NCI-H69 (cell line): ENCODE results near the gene PHF20.
A peak's percentile ranks its signal among the peaks of the same experiment; 100 is the strongest.
"Not testable (repeated sequence)": the region's sequence is repeated elsewhere in the genome, so short reads cannot be mapped to it uniquely, and the experiment has no call there.

Experiments used
- DNase-seq: peaks from one replicate; lab custom pipeline; 2025; lab: John Stamatoyannopoulos, UW

Gene PHF20

DNA sequence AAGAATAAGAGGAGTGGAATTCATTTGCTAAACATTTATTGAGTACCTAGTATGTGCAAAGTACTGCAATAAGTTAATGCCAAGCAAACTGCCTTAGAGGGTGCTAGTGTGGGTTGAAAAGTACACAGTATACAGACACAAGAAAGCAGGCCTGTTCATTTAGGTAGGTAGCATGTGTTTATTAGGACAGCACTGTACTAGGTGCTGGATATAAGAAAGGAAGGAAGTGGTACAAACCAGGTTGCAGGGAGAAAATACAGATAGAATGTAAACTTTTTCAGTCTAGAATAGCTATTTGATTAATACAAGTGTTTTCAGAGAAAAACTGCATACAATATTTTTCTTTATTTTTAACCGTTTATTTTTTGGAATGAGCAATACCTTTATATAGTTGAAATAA lies 68.1 kb downstream of the PHF20 start:
- DNase-seq: no peak

DNA sequence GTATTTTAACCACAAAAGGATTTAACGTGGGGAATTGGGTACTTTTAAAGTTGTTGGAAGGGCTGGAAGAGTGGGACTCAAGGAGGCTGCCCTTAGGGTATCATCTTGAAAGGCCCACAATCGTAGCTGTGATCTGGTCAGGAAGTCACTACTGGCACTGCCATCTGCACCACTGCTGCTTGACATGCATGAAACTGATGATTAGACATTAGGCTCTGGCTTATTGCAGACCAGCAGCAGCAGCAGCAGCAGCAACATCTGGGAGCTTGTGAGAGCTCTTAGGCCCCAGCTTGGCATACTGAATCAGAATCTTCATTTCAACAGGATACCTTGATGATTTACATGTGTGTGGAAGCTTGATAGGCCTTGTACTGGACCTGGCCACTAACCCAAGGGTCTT lies 68.6 kb downstream of the PHF20 start:
- no peak for DNase-seq

DNA sequence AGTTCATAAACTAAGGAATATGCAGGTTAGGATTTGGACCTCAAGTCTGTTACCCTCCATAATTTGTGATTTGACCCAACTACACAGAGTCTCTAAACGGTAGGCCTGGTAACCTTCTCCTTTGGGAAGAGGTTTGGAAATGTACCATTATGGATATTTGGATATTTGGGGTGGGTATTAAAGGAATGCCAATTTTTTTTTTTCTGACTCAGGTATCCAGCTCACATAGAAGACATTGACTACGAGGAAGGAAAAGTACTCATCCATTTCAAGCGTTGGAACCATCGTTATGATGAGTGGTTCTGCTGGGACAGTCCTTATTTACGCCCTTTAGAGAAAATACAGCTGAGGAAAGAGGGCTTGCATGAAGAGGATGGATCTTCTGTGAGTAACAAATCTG lies 70.5 kb downstream of the PHF20 start:
- no peak for DNase-seq

DNA sequence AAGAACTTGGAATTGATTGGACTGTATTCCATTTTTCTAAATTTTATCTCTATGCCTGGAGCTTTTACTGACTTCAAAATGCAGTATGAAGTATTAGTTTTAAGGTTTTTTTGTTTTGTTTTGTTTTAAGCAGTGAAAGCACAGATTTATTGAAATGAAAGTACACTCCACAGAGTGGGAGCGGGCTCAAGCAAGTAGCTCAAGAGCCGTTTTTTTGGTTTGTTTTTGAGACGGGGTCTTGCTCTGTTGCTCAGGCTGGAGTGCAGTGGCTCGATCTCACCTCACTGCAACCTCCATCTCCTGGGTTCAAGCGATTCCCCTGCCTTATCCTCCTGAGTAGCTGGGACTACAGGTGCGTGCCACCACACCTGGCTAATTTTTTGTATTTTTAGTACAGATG lies 72.1 kb downstream of the PHF20 start:
- not testable (repeated sequence) for DNase-seq

DNA sequence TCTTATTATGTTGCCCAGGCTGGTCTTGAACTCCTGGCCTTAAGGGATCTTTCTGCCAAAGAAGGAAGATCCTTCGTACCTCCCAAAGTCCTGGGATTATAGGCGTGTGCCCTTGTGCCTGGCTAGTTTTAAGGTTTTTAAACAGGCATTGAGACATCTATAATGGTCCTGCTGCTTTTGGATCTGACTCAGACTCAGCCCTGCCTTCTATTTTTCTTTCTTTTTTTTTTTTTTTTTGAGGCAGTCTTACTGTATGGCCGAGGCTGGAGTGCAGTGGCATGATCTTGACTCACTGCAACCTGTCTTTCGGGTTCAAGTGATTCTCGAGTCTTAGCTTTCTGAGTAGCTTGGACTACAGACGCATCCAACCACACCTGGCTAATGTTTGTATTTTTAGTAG lies 73.7 kb downstream of the PHF20 start:
- no peak for DNase-seq

DNA sequence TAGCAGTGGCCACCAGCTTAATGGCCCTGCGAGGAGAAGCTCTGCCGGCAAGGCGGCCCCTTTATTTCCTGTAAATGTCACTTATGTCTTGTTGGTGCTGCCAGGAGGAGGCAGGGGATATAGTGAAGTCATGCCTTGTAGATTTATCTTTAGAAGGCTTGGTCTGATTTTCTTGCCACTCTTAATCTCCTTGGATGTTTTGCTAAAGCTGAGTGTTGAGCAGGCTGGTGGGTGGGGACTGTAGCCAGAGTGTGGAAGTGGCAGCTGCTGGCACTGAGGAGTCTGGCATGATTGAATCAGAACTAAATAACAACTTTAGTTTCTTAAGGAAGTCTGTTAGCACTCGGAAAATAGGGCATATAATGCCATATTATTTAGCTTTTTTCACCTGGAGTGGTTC lies 77.9 kb downstream of the PHF20 start:
- DNase-seq: no peak

DNA sequence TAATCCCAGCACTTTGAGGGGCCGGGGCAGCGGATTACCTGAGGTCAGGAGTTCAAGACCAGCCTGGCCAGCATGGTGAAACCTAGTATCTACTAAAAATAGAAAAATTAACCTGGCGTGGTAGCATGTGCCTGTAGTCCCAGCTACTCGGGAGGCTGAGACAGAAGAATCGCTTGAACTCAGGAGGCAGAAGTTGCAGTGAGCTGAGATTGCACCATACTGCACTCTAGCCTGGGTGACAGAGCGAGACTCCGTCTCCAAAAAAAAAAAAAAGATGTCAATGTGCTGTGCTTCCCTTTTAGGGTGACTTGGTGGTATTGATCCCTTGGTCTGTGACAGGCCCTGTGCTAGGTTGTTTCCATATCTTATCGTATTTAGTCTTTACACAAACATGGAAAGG lies 79.8 kb downstream of the PHF20 start:
- not testable (repeated sequence) for DNase-seq

DNA sequence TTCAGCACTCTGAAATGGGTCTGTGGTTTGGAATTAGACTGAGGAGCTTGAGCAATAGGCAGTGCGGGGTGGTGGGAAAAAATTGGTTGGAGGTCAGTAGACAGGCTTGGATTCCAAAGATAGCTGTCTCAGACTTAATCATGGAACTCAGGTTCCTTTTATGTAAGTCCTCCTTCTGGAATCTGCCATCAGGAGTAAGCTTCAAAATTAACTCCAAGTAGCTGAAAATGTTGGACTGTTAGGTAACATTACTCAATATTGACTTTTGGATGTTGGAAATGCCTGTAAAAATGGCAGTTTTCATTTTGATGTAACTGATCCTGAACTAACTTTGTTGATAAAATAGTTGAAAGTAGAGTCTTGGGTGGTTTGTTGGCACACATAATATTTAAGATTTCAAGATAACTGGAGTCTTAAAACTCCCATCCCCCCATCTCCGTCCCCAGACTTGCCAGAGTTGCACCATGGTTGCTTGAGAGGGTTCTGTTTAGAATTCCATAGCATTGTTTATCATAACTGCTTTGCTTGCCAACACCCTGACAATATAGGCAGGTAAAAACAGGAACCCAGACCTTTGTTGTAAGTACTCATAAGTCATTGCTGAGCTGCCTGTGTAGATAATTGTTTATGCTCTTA lies 83.0 kb downstream of the PHF20 start:
- no peak for DNase-seq

DNA sequence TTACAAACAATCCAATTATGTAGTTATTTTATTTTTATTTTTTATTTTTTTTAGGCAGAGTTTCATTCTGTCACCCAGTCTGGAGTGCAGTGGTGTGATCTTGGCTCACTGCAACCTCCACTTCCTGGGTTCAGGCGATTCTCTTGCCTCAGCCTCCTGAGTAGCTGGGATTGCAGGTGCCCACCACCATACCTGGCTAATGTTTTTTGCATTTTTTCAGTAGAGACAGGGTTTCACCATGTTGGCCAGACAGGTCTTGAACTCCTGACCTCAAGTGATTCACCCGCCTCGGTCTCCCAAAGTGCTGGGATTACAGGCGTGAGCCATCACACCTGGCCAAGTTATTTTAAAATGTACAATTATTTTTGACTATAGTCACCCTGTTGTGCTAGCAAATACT lies 83.8 kb downstream of the PHF20 start:
- not testable (repeated sequence) for DNase-seq

DNA sequence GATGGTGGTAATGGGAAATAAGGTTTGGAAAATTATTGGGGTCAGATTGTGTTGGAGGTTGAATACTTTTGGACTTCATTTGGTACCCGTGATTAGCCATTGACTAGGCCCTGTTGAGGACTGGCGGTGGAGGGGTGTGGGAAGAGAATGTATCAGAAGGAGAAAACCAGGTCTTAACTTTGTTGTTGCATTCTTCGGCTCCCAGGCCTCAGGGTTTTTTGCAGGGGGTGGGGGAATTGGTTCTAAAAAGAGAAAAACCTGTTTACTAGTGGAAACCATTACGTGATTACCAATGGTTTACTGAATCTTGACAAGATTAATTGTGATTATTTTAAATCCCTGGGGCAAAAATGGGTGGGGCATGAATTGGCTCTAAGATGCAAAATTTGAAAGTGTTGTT lies 85.1 kb downstream of the PHF20 start:
- DNase-seq: no peak

DNA sequence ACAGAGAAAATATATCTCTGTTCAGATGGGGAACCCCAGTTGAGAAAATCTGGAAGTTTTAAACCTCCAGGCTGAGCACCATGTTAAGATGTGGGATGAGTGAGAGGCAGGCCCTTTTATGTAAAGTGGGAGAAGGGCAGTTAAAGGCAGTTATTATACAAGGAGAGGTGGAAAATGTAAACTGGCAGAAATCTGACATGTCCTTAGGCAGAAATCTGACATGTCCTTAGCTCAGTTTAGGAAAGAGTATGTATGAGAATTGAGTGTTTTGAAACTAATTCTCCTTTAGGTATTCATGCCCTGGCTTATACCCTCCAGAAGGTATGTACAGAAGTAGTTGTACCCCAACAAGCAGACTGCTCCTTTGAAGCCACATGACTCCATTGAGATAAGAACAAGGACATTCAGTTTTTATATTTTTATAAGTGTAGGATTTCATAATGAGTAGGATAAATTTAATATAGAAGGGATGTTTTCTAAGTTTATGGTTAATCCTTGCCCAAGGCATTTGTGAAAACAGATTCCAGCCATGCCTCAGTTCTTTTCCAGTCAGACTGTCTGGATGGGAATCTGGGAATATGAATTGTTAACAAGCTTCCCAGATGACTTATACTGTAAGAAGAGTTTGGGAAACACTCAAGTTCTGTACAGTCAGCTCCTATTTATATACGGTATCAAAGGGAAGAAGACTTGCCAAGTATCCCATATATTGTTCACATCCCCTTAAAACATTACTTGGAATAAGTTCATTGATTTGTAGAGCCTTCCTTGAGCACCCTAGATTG lies 94.8 kb downstream of the PHF20 start:
- no peak for DNase-seq

DNA sequence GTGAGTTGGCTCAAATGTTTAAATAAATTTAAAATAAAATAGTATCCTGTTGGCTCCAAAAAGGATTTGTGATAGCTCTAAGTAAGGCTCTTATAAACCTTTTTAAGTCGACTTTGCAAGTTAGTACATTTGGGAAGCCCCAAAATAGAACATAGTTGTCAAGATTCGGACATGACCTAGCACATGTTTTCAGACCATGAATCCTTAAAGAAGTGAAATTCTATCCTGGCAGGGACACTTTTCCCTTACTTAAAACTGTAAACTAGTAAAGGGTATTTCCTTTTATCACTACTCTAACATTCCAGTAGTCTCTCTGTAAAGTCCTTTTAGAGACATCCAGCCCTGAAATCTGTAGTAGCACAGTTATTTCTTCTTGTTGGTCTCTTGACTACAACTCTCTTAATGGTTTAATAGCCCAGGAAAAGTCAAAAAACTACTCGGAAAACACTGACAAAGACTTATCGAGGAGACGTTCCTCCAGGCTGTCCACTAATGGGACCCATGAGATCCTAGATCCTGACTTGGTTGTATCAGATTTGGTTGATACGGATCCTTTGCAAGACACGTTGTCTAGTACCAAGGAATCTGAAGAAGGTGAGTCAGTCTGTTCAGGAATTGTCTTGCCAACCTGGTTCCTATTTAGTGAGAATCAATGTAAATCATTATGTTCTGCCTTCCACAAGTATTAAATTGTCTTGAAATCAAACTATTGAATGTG lies 98.9 kb downstream of the PHF20 start:
- DNase-seq: no peak

DNA sequence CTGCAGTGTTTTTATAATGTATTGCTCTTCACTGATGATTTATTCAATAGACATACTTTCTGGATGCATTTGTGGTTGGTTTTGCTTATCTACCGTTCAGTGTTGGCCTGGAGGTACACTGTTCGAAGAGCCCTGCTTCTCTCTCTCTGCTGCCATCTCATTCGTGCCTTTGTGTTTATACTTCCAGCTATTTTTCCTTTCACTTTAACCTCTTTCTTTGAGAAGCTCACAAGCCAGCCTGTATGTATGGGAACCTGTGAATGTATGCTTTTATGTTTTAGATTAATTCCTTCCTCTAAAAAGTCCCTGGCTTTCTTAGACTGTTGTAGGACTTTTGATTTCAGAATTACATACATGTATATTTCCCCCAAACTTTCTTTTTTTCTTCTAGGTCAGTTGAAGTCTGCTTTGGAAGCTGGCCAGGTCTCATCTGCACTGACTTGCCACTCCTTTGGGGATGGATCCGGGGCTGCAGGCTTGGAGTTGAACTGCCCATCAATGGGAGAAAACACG lies 99.5 kb downstream of the PHF20 start:
- DNase-seq: no peak

DNA sequence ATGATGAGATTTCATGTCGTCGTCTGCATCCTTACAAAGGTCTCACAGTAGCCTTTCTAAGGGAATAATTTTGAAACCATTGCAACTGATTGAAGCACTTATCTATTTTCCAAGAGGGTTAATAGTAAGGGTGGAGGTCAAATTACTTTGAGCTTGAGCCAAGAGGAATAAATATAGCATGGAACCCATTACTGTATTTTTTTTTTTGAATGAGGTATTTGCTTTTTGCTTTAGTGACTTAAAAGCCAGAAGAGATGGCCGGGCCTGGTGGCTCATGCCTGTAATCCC lies 104.2 kb downstream of the PHF20 start:
- peak; percentile 36 for DNase-seq

DNA sequence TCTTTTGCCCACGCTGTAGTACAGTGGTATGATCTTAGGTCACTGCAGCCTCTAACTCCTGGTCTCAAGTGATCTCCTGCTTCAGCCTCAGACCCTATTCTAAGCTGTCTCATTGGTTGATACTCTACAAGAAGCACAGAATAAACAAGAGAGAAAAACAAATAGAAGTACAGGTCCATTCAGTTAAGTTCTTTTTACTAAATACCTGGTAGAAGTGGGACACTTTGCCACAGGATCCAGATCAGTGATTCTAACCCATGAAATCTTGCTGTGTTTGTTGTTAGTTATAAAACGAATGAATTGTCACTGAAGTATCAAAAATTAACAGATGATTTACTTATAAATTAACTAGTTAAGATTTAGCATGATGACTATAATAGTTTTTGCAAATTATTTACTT lies 105.8 kb downstream of the PHF20 start:
- DNase-seq: no peak

DNA sequence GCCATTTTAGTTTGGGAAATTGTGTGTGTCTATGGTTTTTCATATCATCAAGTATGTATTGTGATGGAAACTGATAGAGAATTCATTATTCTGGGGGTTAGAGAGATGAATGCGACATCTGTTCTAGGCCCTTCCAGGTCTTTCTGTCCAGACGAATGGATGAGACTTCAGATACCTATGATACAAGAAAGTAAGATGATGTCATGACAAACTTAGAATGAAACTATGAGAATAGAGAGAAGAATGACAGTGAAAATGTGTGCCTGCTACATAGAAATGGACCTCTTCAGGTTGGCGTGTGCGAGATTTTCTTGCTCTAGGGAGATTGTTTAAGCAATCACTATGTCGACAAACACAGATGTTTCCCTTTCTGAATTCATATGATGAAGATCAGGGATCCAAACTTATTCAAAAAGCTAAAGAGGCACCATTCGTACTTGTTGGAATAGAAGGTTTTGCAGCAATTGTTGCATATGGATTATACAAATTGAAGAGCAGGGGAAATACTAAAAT lies 106.4 kb downstream of the PHF20 start:
- DNase-seq: peak; percentile 53

DNA sequence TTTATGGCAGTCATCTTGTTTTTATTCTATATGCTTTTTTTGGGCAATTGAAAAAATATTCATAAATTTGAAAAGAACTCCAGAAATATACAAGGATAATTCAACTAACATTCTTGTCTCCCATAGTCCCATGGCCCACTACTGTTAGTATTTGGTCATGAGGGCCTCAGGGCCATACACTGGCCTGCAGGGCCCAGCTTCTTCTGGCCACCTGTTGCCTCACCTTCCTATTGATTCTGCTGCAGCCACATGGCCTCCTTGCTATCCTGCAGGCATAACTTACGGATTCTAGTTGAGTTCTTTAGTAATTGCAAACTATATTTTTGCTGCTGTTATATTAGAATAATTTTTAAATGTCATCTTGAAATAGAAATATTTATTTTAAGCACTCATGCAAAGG lies 109.9 kb downstream of the PHF20 start:
- no peak for DNase-seq

DNA sequence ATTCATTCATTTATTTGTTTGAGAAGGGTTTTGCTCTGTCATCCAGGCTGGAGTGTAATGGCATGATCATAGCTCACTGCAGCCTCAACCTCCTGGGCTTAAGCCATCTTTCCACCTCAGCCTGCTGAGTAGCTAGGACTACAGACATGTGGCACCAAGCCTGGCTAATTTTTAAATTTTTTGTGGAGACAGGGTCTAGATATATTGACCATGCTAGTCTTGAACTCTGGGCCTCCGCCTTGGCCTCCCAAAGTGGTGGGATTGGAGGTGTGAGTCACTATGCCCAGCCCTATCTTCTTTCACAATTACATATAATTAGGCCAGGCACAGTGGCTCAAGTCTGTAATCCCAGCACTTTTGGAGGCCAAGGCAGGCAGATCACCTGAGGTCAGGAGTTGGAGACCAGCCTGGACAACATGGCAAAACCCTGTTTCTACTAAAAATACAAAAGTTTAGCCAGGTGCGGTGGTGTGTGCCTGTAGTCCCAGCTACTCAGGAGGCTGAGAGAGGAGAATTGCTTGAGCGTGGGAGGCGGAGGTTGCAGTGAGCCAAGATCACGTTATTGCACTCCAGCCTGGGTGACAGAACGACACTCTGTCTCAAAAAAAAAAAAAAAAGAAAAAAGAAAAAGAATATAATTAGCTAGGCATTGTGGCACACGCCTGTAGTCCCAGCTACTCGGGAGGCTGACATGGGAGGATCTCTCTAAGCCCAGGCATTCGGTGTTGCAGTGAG lies 110.8 kb downstream of the PHF20 start:
- not testable (repeated sequence) for DNase-seq

DNA sequence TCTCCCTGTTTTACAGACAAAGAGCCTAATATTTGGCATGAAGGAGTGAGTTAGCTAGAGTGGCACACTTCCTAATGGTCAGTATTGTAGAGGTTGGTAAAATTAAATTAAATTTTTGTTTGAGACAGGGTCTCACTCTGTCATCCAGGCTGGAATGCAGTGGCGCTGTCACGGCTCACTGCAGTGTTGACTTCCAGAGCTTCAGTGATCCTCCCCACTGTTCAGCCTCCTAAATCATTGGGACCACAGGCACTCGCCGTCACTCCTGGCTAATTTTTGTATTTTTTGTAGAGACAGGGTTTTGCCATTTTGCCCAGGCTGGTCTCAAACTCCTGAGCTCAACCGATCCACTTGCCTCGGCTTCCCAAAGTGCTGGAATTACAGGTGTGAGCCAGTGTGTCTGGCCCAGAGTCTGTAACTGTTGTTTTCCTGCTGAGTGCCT lies 111.5 kb downstream of the PHF20 start:
- no peak for DNase-seq

DNA sequence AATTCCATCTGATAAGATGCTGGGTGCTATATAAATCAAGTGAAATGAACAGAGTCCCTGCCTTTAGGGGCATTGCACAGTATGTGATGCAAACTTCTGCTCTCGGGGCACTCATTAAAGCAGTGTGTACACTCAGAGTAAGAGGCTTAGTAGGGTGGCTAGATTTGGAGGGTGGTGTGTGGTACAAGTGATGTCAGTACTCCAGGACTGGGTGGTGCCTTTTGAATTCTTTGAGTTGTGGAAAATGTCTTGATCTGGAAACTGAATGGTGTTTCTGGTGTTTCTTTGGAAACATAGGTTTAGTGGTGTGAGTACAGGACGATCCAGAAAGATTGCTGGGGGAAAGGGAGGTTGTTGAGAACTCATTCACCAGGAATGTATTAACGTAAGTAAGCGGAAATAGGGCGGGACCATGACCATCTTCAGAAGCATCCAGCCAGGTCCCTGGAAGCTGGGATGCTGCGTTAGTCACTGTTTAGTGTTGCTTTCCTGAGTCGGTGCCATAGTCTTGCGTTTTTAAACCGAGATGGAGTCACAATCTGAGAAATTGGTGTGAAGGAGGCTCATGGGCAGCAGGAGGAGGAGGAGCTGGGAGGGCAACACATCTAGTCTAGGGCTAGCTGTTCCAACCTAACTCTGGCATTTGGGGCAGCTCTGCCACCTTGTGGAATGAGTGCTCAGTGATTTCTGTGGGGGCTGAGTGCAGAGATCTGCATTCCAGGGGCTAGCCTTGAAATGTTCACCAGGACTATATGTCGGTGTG lies 112.1 kb downstream of the PHF20 start:
- peak; percentile 75 for DNase-seq

DNA sequence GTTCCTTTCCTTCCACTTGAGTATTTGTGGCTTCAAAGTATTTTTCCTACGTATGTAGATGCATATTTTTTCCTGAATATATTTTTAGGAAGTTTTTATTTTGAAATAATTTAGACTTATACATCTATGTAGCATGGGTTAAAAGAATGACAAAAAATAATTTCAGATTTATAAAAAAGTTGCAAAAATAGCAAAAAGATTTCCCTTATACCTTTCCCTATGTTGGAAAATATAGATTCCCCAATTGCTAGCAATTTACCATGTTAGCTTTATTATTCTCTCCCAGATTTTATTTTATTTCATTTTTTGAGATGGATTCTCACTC lies 112.7 kb downstream of the PHF20 start:
- DNase-seq: no peak

DNA sequence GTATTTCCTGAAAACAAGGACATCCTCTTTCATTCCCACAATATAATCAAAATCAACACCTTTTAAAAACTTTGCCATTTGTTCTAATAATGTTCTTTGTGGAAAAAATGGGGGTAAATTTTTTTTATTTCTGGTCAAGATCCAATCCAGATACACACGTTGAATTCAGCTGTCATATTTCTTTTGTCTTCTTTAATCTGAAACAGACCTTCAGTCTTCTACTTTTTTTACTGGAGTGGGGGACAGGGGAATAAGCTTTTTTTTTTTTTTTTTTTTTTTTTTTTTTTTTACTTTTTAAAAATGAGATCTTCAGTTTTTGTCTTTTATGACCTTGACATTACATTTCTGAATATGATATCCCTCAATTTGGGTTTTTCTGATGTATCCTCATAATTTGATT lies 113.4 kb downstream of the PHF20 start:
- no peak for DNase-seq
